ENCODE measurements around the gene LAMA3. TPM values are rescaled to one million over a fixed set of nuclear protein-coding genes. Genes with fewer than 3 reads are reported as not detected.
A peak's percentile ranks its signal among the peaks of the same experiment; 100 is the strongest.

Gene LAMA3
- total RNA-seq, 2 donors from 2014 or later, result 30.1 to 34.2 TPM

GRCh38 chr18:23688528-23688927 lies 725 bp upstream of the LAMA3 start:
- Histone ChIP-seq H3K9me3 (no peaks in the 10 kb centered on the region), H3K4me3 (peak overlapping the region; percentile 84), H3K36me3 (no peaks in the 10 kb centered on the region), H3K27me3 (replicated peaks; ENCODE audit: insufficient read depth) (no peaks in the 10 kb centered on the region), H3K4me1 (ENCODE audit: control insufficient read depth in 1 of 2, low read depth in 2 of 2) (peaks cover 10 to 26% of the 10 kb centered on the region in 2 donors), H3K27ac (no peak overlapping the region)
- DNase-seq (ENCODE audit: low spot score) (no peak), ATAC-seq (ENCODE audit: insufficient number of reproducible peaks, low FRiP score, low read depth) (no peak)
- TF ChIP-seq CTCF (IDR thresholded peaks at IDR 0.05), result no peak

GRCh38 chr18:23689616-23690504 lies 607 bp downstream of the LAMA3 start:
- no peaks in the 10 kb centered on the region for H3K36me3 ChIP-seq
- H3K9me3 ChIP-seq, result no peaks in the 10 kb centered on the region
- H3K4me3 ChIP-seq, result peak overlapping the region; percentile 84
- ATAC-seq (ENCODE audit: insufficient number of reproducible peaks, low FRiP score, low read depth) (no peak), DNase-seq (ENCODE audit: low spot score) (no peak)
- TF ChIP-seq CTCF (IDR thresholded peaks at IDR 0.05), result no peak
- no peaks in the 10 kb centered on the region for H3K27me3 ChIP-seq (replicated peaks; ENCODE audit: insufficient read depth)
- no peak overlapping the region for H3K27ac ChIP-seq
- H3K4me1 ChIP-seq (ENCODE audit: control insufficient read depth in 1 of 2, low read depth in 2 of 2), result peaks cover 8 to 24% of the 10 kb centered on the region in 2 donors

- Histone ChIP-seq H3K36me3 (no peaks in the 10 kb centered on the region), H3K4me1 (ENCODE audit: control insufficient read depth in 1 of 2, low read depth in 2 of 2) (peaks cover 6 to 22% of the 10 kb centered on the region in 2 donors), H3K27ac (no peak overlapping the region), H3K27me3 (replicated peaks; ENCODE audit: insufficient read depth) (no peaks in the 10 kb centered on the region), H3K4me3 (peak overlapping the region; percentile 84), H3K9me3 (no peaks in the 10 kb centered on the region)
- TF ChIP-seq CTCF (IDR thresholded peaks at IDR 0.05), result no peak
- ATAC-seq (ENCODE audit: insufficient number of reproducible peaks, low FRiP score, low read depth), result no peak
- no peak for DNase-seq (ENCODE audit: low spot score)
Observed at GRCh38 chr18:23690505-23691068, 1.3 kb downstream of the LAMA3 start.

- TF ChIP-seq CTCF (IDR thresholded peaks at IDR 0.05), result no peak
Observed at GRCh38 chr18:23693846-23694245, 4.6 kb downstream of the LAMA3 start.

GRCh38 chr18:23694637-23695430 lies 5.6 kb downstream of the LAMA3 start:
- Histone ChIP-seq H3K36me3 (no peaks in the 10 kb centered on the region), H3K9me3 (no peaks in the 10 kb centered on the region), H3K4me3 (no peak overlapping the region), H3K27ac (no peak overlapping the region), H3K4me1 (ENCODE audit: control insufficient read depth in 1 of 2, low read depth in 2 of 2) (peaks cover 0 to 6% of the 10 kb centered on the region in 2 donors), H3K27me3 (replicated peaks; ENCODE audit: insufficient read depth) (no peaks in the 10 kb centered on the region)
- ATAC-seq (ENCODE audit: insufficient number of reproducible peaks, low FRiP score, low read depth), result no peak
- DNase-seq (ENCODE audit: low spot score), result no peak
- TF ChIP-seq CTCF (IDR thresholded peaks at IDR 0.05), result no peak

More at GRCh38 chr18:23693846-23694245, 4.6 kb downstream of the LAMA3 start:
- H3K4me3 ChIP-seq, result no peak overlapping the region
- no peaks in the 10 kb centered on the region for H3K27me3 ChIP-seq (replicated peaks; ENCODE audit: insufficient read depth)
- H3K36me3 ChIP-seq, result no peaks in the 10 kb centered on the region
- peaks cover 2 to 14% of the 10 kb centered on the region in 2 donors for H3K4me1 ChIP-seq (ENCODE audit: control insufficient read depth in 1 of 2, low read depth in 2 of 2)
- DNase-seq (ENCODE audit: low spot score) (no peak), ATAC-seq (ENCODE audit: insufficient number of reproducible peaks, low FRiP score, low read depth) (no peak)
- no peak overlapping the region for H3K27ac ChIP-seq
- H3K9me3 ChIP-seq, result no peaks in the 10 kb centered on the region
